IPS-18a (cell line): ENCODE measurements around the gene CHST6.
"Not testable (repeated sequence)": the region's sequence is repeated elsewhere in the genome, so short reads cannot be mapped to it uniquely, and the experiment has no call there.

Source experiments
- H3K27ac ChIP-seq: one replicate; pipeline ENCODE4 v1.5.1; 2013; ENCODE audit warnings: low read length
- H3K27me3 ChIP-seq: one replicate; pipeline ENCODE4 v1.6.1; 2013; ENCODE audit warnings: mild to moderate bottlenecking, low read length; ENCODE audit not compliant: control insufficient read depth, insufficient read depth
- H3K36me3 ChIP-seq: one replicate; pipeline ENCODE4 v1.6.1; 2013; ENCODE audit warnings: low read depth, low read length; ENCODE audit not compliant: control insufficient read depth
- H3K4me1 ChIP-seq: one replicate; pipeline ENCODE4 v1.6.1; 2013; ENCODE audit warnings: low read depth, low read length; ENCODE audit not compliant: control insufficient read depth
- H3K4me3 ChIP-seq: one replicate; pipeline ENCODE4 v1.5.1; 2013; ENCODE audit warnings: low read length
- H3K9ac ChIP-seq: one replicate; pipeline ENCODE4 v1.6.1; 2013; ENCODE audit warnings: mild to moderate bottlenecking, low read length, moderate library complexity
- H3K9me3 ChIP-seq: one replicate; pipeline ENCODE4 v1.6.1; 2013; ENCODE audit warnings: low read depth, low read length; ENCODE audit not compliant: control insufficient read depth

The CHST6 gene

DNA sequence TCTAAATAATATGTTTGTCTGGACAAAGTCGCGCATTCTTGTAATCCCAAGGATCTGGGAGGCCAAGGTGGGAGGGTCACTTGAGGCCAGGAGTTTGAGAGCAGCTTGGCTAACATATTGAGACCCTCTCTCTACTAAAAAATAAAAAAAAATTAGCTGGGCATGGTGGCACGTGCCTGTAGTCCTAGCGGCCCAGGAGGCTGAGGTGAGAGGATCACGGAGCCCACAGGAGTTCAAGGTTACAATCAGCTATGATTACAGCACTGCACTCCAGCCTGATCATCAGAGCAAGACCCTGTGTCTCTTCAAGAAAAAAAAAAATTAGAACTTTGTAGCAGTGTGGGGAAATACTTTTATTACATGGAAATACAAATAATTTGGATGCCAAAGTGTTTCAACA, 6.1 kb upstream of the CHST6 start:
- Histone ChIP-seq H3K4me3 (no peak overlapping the region), H3K27me3 (no peaks in the 10 kb centered on the region)

DNA sequence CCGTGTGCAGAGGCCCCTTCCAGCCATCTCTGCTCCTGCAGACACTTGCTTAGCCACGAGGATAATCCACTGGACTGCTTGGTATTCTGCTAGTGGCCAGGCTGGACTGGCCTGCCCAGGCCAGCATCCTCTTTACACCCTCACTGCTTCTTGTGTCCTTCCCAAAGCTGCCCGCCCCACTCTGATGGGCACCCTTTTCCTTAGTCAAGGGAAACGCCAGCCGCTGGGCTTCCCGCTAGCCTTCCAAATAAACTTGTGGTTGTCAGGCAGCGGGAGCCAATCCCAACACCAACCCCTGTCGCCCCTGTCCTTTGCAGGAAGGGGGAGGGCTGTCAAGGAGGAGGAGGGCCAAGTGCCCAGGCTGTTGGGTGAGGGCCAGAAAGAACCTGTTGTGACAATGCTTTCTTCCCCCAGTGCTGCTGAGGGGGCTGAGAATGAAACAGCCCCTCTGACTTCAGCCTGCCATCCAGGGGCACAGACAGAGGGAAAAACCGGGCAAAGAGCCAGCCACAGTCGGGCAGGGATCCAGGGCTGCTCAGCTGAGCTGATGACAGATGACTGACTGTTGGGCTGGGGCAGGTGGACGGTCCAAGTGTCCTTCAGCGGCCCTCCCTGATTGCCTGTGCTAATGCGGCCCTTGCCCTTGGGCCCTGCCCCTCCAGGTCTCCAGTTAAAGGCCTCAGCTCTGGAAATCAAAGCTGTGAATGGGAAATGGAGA, 3.5 kb upstream of the CHST6 start:
- H3K9me3 ChIP-seq, H3K36me3 ChIP-seq, H3K4me3 ChIP-seq, H3K27me3 ChIP-seq, H3K27ac ChIP-seq, H3K9ac ChIP-seq, H3K4me1 ChIP-seq: not testable (repeated sequence)

More for the DNA sequence above, 6.1 kb upstream of the CHST6 start:
- Histone ChIP-seq H3K27ac (no peak overlapping the region), H3K9ac (no peak overlapping the region), H3K9me3 (no peaks in the 10 kb centered on the region), H3K4me1 (no peaks in the 10 kb centered on the region), H3K36me3 (no peaks in the 10 kb centered on the region)

DNA sequence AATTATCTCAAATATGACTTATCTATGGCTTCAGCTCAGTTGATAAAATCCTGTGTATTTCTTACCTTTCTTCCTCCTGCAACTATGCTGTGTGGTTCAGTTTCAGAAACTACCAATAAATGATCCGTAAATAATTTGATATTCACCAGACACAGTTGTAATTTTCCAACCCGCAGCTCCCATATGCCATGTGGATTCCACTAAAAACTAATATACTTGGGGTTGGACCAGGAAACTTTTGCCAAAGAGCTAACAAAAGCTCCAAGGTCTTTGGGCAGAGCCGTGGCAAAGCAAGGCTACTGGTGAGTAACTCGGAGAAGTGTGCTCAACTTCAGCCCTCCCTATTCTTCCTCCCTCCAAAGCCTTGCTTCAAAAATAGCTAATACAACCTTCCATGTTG, 2.3 kb upstream of the CHST6 start:
- H3K9me3 ChIP-seq: no peaks in the 10 kb centered on the region
- no peak overlapping the region for H3K27ac ChIP-seq
- peaks cover 5% of the 10 kb centered on the region for H3K27me3 ChIP-seq
- no peak overlapping the region for H3K9ac ChIP-seq
- H3K4me3 ChIP-seq: no peak overlapping the region
- no peaks in the 10 kb centered on the region for H3K36me3 ChIP-seq
- peaks cover 6% of the 10 kb centered on the region for H3K4me1 ChIP-seq

DNA sequence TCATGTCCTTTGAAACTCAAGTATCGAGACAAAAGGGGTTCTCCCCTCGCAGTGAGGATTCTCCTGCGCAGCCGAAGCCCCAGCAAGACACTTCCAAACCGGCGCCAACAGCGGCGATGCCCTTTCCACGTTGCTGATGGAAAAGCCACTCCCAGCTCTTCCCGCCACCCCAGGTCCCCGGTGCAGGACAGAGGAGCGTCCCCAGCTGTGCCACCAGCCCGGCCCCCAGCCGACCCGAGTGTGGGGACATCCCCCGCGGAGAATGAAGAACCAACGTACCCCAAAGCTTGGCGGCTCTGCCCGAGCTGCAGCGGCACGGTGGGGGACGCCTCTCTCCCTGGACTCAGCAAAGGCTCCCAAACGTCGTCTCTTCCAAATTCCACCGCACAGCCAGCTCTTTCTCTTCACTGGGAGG, 573 bp downstream of the CHST6 start:
- peak overlapping the region; percentile 78 for H3K9ac ChIP-seq
- no peaks in the 10 kb centered on the region for H3K36me3 ChIP-seq
- H3K4me3 ChIP-seq: peak overlapping the region; percentile 82
- no peaks in the 10 kb centered on the region for H3K9me3 ChIP-seq
- H3K27me3 ChIP-seq: peaks cover 5% of the 10 kb centered on the region
- H3K4me1 ChIP-seq: peaks cover 6% of the 10 kb centered on the region
- H3K27ac ChIP-seq: no peak overlapping the region

DNA sequence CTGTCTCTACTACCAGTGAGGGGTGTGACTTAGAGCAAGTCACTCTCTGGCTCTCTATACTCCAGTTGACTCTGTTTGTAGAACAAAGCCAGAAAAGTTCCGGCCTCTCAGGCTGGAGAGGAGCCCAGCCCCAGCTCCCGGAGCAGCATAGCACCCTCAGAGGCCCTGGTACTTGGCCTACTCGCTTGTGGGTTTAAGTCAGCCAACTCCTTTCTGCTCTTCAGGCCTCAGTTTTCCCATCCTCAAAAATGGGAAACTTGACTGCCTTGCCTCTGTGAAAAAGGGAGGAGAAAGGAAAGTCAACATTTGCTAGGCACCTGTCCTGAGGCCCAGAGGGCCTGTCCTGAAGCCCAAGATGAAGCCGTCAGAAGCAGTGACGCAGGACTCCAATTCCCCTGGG, 1.1 kb downstream of the CHST6 start:
- Histone ChIP-seq H3K27me3 (peaks cover 5% of the 10 kb centered on the region), H3K4me3 (peak overlapping the region; percentile 82), H3K9ac (peak overlapping the region; percentile 78), H3K27ac (no peak overlapping the region), H3K4me1 (peaks cover 6% of the 10 kb centered on the region), H3K36me3 (no peaks in the 10 kb centered on the region), H3K9me3 (no peaks in the 10 kb centered on the region)

DNA sequence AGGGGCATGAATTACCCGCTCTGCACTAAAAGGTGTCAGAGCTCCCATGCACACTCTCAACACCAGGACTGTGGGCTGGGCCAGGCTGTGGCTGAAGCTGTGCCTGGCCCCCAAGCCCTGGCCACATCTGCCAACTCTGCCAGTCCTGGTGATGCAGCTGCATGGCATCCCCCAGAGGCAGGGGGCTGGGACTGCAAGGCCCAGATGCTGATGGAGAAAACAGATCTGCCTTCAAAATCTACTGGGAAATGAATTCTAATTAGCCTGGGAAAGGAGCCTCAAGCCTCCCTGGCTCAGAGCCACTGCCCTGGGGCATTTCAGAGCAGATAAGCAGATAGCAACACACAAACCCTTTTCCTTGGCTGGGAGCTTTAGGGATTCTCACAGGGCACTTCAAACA, 3.4 kb downstream of the CHST6 start:
- Histone ChIP-seq H3K27ac (no peak overlapping the region), H3K36me3 (peaks cover 1% of the 10 kb centered on the region), H3K9me3 (no peaks in the 10 kb centered on the region), H3K4me1 (peaks cover 6% of the 10 kb centered on the region), H3K4me3 (no peak overlapping the region), H3K27me3 (peaks cover 5% of the 10 kb centered on the region), H3K9ac (no peak overlapping the region)

DNA sequence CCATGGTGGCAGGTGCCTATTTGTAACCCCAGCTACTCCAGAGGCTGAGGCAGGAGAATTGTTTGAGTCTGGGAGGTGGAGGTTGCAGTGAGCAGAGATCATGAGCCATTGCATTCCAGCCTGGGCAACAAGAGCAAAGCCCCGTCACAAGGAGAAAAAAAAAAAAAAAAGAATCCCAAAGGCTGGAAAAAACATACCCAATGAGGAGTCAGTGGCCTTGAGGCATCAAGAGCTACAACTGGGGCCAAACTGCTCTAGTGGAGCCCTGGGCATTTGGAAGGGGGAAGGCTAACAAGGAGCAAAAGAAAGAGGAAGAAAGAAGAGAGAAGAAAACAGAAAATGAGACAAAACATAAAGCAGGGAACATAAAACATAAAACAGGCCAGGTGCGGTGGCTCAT, 6.9 kb downstream of the CHST6 start:
- Histone ChIP-seq H3K27ac (no peak overlapping the region), H3K9me3 (no peaks in the 10 kb centered on the region), H3K4me3 (no peak overlapping the region), H3K27me3 (no peaks in the 10 kb centered on the region), H3K9ac (no peak overlapping the region), H3K36me3 (peaks cover 6% of the 10 kb centered on the region), H3K4me1 (no peaks in the 10 kb centered on the region)

DNA sequence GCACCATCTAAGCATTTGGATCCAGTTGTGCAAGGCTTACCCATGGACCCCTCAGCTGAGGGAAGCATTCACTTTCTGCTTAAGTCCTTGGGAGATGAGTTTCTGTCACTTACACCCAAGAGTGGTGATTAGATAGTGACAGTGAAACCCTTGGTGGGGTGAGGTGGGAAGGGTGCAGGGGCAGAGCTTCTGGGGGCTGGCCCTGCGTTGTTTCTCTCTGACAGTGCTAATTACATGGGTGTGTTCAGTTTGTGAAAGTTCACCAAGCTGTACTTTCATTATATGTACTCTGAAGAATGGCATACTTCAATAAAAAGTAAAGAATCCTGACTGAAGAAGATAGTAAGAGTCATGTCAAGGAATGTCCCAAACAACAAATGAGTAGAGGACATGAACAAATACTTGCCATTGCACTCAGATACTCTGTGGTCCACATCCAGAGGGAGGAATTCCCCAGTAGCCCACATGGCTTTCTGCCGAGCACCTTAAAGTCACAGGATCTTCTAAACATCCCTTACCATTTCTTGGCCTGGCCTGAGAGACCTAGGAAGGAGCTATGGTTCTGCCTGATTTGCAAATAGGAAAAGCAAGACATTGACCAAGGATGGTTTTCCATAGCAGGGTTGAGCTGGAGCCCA, 8.4 kb downstream of the CHST6 start:
- no peaks in the 10 kb centered on the region for H3K4me1 ChIP-seq

DNA sequence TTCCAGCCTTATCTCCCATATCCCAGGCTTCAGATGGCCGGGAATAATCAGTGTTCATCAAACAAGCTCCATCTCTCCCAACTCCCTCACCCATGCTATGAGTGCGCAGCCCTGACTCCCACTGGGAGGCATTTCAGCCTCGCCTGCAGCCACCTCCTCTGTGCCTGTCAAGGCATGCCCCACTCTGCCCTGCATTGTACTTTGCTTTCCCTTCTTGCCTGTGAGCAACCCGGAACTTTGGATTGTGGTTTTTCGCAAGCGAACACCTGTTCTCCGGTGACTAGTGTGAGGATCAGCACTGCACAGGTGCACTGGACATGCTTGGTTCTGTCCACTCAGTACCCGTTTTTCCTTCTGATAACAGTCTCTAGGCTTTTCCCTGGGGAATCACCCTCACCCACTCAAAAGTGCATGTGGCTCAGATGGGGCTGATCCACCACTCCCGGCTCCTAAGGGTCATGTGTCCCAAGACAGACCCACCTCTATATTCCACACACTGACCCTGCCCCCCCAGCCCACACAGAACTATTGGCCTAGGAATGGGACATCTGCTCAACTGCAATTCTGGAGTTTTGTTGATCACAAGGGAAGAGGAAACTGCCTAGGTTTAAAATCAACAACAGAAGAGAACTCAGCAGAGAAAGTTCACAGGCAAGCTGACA, 9.1 kb downstream of the CHST6 start:
- Histone ChIP-seq H3K27me3 (no peaks in the 10 kb centered on the region), H3K36me3 (peaks cover 6% of the 10 kb centered on the region), H3K9ac (no peak overlapping the region), H3K4me1 (no peaks in the 10 kb centered on the region), H3K27ac (no peak overlapping the region), H3K4me3 (no peak overlapping the region), H3K9me3 (no peaks in the 10 kb centered on the region)

More for the DNA sequence above, 8.4 kb downstream of the CHST6 start:
- Histone ChIP-seq H3K27ac (no peak overlapping the region), H3K4me3 (no peak overlapping the region), H3K9me3 (no peaks in the 10 kb centered on the region), H3K36me3 (peaks cover 6% of the 10 kb centered on the region), H3K27me3 (no peaks in the 10 kb centered on the region), H3K9ac (no peak overlapping the region)

DNA sequence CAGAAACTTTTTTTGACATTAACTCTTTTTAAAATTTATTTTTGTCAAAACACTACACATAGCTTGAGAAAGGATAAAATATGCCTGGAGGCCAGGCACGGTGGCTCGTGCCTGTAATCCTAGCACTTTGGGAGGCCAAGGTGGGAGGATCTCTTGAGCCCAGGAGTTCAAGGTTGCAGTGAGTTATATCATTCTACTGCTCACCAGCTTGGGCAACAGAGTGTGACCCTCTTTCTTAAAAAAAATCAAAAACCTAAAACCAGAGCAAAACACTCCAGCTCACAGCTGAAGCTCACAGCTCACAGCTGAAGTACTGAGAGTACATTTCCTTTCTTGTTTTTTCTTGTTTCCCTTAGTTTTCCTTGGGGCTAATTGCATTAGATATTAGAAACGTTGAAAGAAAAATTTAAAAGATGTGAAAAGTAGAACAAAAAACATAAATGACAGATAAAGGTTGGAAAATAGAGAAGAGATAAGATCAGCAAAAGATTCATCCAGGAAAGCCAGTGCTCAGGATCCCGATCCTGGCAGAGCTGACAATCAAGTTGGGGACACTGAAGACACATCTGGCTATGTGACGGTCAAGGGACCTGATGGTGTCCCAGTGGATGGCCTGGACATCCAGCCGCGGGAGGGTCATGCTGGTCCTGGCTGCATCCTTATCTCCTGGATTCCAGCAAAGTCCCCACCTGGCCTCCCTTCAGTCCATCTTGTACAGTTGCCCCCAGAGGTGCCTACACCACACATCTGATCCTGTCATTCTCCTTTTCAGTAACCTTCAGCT, 9.8 kb downstream of the CHST6 start:
- Histone ChIP-seq H3K4me3 (no peak overlapping the region), H3K36me3 (peaks cover 6% of the 10 kb centered on the region), H3K27me3 (no peaks in the 10 kb centered on the region), H3K27ac (no peak overlapping the region), H3K9ac (no peak overlapping the region), H3K9me3 (no peaks in the 10 kb centered on the region), H3K4me1 (no peaks in the 10 kb centered on the region)

DNA sequence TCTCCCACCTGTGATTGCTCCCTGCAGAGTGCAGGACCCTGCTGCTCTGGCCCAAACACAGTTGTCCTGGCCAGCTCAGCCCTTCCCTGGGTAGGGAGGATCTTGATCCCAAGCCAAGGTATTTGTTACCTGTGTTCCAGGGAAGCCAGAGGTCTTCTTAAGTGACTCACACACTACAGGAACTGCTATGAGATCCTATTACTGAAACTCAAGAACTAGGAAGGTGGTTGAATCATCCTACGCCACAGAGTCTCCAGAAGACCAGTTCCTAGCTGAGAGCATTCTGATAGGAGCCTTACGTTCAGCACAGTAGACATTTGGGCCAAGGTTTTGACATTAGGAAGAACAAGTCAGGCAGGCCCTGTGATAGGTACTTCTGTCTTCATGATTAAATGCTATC, 12.0 kb downstream of the CHST6 start:
- H3K9ac ChIP-seq: no peak overlapping the region
- H3K4me1 ChIP-seq: no peaks in the 10 kb centered on the region
- no peak overlapping the region for H3K4me3 ChIP-seq
- no peaks in the 10 kb centered on the region for H3K27me3 ChIP-seq
- no peaks in the 10 kb centered on the region for H3K9me3 ChIP-seq
- no peak overlapping the region for H3K27ac ChIP-seq
- peaks cover 18% of the 10 kb centered on the region for H3K36me3 ChIP-seq
